SK-N-SH (cell line): ENCODE data around the gene DMAC1. TPM values are rescaled to one million over a fixed set of nuclear protein-coding genes. Genes with fewer than 3 reads are reported as not detected.

Source experiments
- CTCF ChIA-PET: fragments of 300-600, 350-600 bp; formaldehyde crosslinking; extraction: SDS; loops from one replicate; lab custom pipeline; 2021; lab: Yijun Ruan, JAX
- POLR2A ChIA-PET: fragments of 350-600 bp; sonication (Branson Sonifier 250); formaldehyde crosslinking; extraction: SDS; loops from one replicate; lab custom pipeline; 2020; ENCODE audit warnings: antibody characterized with exemption, inconsistent platforms; lab: Yijun Ruan, JAX
- DNase-seq: peaks from one replicate; pipeline ENCODE4 v3.0.0; 2012
- H2AFZ ChIP-seq: fragments of 200-600 bp; sonication (generic); 2 replicates; pipeline ENCODE4 v1.8.1; 2016; ENCODE audit warnings: antibody characterized with exemption, mild to moderate bottlenecking, low read depth
- H3F3A ChIP-seq: fragments of 200-600 bp; sonication (generic); replicated peaks from 2 replicates; pipeline ENCODE3; 2016; ENCODE audit warnings: antibody characterized with exemption, mild to moderate bottlenecking; ENCODE audit not compliant: insufficient read depth
- H3K27ac ChIP-seq, 2 experiments: fragments of 200-500 bp in 1 of 2; fragments of 200-600 bp in 1 of 2; sonication (Bioruptor generic) in 1 of 2; sonication (generic), shearing (Covaris generic) in 1 of 2; 2 replicates each; pipeline versions ENCODE4 v1.5.1 to v1.6.1; 2014 to 2016; ENCODE audit warnings: low read depth in 2 of 2, inconsistent platforms in 1 of 2, low read length in 1 of 2, mild to moderate bottlenecking in 1 of 2, mixed read lengths in 1 of 2
- H3K27me3 ChIP-seq: fragments of 200-600 bp; sonication (generic), shearing (Covaris generic); 2 replicates; pipeline ENCODE4 v1.6.1; 2016; ENCODE audit warnings: mixed run types; ENCODE audit not compliant: insufficient read depth
- H3K36me3 ChIP-seq, 2 experiments: fragments of 200-500 bp in 1 of 2; fragments of 200-600 bp in 1 of 2; sonication (Bioruptor generic) in 1 of 2; sonication (generic) in 1 of 2; replicated peaks in 1 of 2; 2 replicates each; pipeline versions ENCODE3 to v1.5.1; 2014 to 2016; ENCODE audit warnings: low read length in 1 of 2, mild to moderate bottlenecking in 1 of 2; ENCODE audit not compliant: insufficient read depth in 2 of 2, control insufficient read depth in 1 of 2
- H3K4me1 ChIP-seq, 2 experiments: fragments of 200-500 bp in 1 of 2; fragments of 200-600 bp in 1 of 2; sonication (Bioruptor generic) in 1 of 2; sonication (generic), shearing (Covaris generic) in 1 of 2; 2 replicates each; pipeline versions ENCODE4 v1.5.1 to v1.6.1; 2014 to 2016; ENCODE audit warnings: low read depth in 1 of 2, low read length in 1 of 2, mixed run types in 1 of 2; ENCODE audit not compliant: insufficient read depth in 2 of 2, control insufficient read depth in 1 of 2
- H3K4me2 ChIP-seq: fragments of 200-600 bp; sonication (generic), shearing (Covaris generic); 2 replicates; pipeline ENCODE4 v1.6.1; 2017; ENCODE audit warnings: mixed run types
- H3K4me3 ChIP-seq, 2 experiments: fragments of 200-500 bp in 1 of 2; fragments of 200-600 bp in 1 of 2; sonication (Bioruptor generic) in 1 of 2; sonication (generic), shearing (Covaris generic) in 1 of 2; 2 replicates each; pipeline versions ENCODE4 v1.5.1 to v1.8.1; 2014 to 2016; ENCODE audit warnings: low read depth in 2 of 2, inconsistent platforms in 1 of 2, low read length in 1 of 2, mild to moderate bottlenecking in 1 of 2, mixed read lengths in 1 of 2, moderate library complexity in 1 of 2
- H3K79me2 ChIP-seq: fragments of 200-600 bp; sonication (generic); 2 replicates; pipeline ENCODE4 v1.8.1; 2017; ENCODE audit warnings: mild to moderate bottlenecking; ENCODE audit not compliant: insufficient read depth
- H3K9ac ChIP-seq: fragments of 200-600 bp; sonication (generic); 2 replicates; pipeline ENCODE4 v1.6.1; 2017; ENCODE audit warnings: mixed run types
- H3K9me2 ChIP-seq: fragments of 200-600 bp; sonication (generic); 2 replicates; pipeline ENCODE4 v1.6.1; 2017; ENCODE audit warnings: mixed run types
- H3K9me3 ChIP-seq: fragments of 200-600 bp; sonication (generic); 2 replicates; pipeline ENCODE4 v1.6.1; 2017; ENCODE audit warnings: mixed run types, mild to moderate bottlenecking, moderate library complexity
- H4K20me1 ChIP-seq: fragments of 200-600 bp; sonication (generic); 2 replicates; pipeline ENCODE4 v1.6.1; 2017; ENCODE audit warnings: mild to moderate bottlenecking, mixed run types; ENCODE audit not compliant: insufficient read depth
- CTCF ChIP-seq: fragments of 200-600 bp; sonication (generic); IDR thresholded peaks from 2 replicates; pipeline ENCODE4 v1.6.1; 2017; ENCODE audit warnings: antibody characterized with exemption, mild to moderate bottlenecking, moderate library complexity
- IRF3 ChIP-seq: fragments of 150-350 bp; IDR thresholded peaks from 2 replicates; pipeline ENCODE4 v1.6.1; 2016; ENCODE audit warnings: mild to moderate bottlenecking, low read depth, low read length
- MXI1 ChIP-seq: IDR thresholded peaks from 2 replicates; pipeline ENCODE4 v1.6.1; 2012; ENCODE audit warnings: mild to moderate bottlenecking, low read depth, low read length, improper control_type of control experiment
- NFIC ChIP-seq: IDR thresholded peaks from 2 replicates; pipeline ENCODE4 v1.4.0; 2012; ENCODE audit warnings: borderline replicate concordance
- PBX3 ChIP-seq: IDR thresholded peaks from 2 replicates; pipeline ENCODE4; 2012
- POLR2AphosphoS5 ChIP-seq: IDR thresholded peaks from 2 replicates; pipeline ENCODE4 v1.6.1; 2012; ENCODE audit warnings: low read depth, low read length
- RCOR1 ChIP-seq: fragments of 150-350 bp; IDR thresholded peaks from 2 replicates; pipeline ENCODE4 v1.6.1; 2017; ENCODE audit warnings: antibody characterized with exemption, low read length
- REST ChIP-seq: IDR thresholded peaks from 2 replicates; pipeline ENCODE4 v1.6.1; 2012; ENCODE audit warnings: mild to moderate bottlenecking, low read depth, low read length, moderate library complexity
- SMC3 ChIP-seq: IDR thresholded peaks from 2 replicates; pipeline ENCODE4 v1.6.1; 2012; ENCODE audit warnings: low read depth, low read length, improper control_type of control experiment
- TAF1 ChIP-seq: IDR thresholded peaks from 2 replicates; pipeline ENCODE4 v1.6.1; 2012; ENCODE audit warnings: low read depth, mild to moderate bottlenecking, low read length, moderate library complexity, borderline replicate concordance
- TCF12 ChIP-seq: IDR thresholded peaks from 2 replicates; pipeline ENCODE4 v1.4.0; 2012
- TEAD4 ChIP-seq: IDR thresholded peaks from 2 replicates; pipeline ENCODE4 v1.4.0; 2012; ENCODE audit warnings: mild to moderate bottlenecking, borderline replicate concordance; ENCODE audit not compliant: insufficient read depth
- USF1 ChIP-seq: IDR thresholded peaks from 2 replicates; pipeline ENCODE4 v1.4.0; 2012; ENCODE audit warnings: low read depth, borderline replicate concordance
- USF2 ChIP-seq: fragments of 150-350 bp; IDR thresholded peaks from 2 replicates; pipeline ENCODE4 v1.6.1; 2017; ENCODE audit warnings: antibody characterized with exemption, low read length, low read depth, borderline replicate concordance
- YY1 ChIP-seq: IDR thresholded peaks from 2 replicates; pipeline ENCODE4 v1.4.0; 2012; ENCODE audit warnings: low read depth, mild to moderate bottlenecking
- WGBS: methylation state at CpG from one replicate; pipeline ENCODE4 v1.1.6; 2017; ENCODE audit warnings: low lambda C conversion rate; 5-methylcytosine and 5-hydroxymethylcytosine counted together
- polyA plus RNA-seq, 3 experiments: library from polyadenylated mRNA; depleted of rRNA; stranded (reverse); fragments of >200 nt; gene quantifications; 2 replicates each; pipeline ENCODE4 v1.2.3, GENCODE V29; 2012

The DMAC1 gene
- polyA plus RNA-seq, 1 of the 3 experiments (the other 2 are of a cell fraction) = 21.7 TPM

- no peak overlapping the region for H3K4me2 ChIP-seq
- H3K9ac ChIP-seq = no peak overlapping the region
- ChIA-PET POLR2A (no interaction called here), CTCF (no interaction called here)
- H3K27ac ChIP-seq = no peak overlapping the region
- no peak overlapping the region for H3K4me3 ChIP-seq
- H4K20me1 ChIP-seq = no peaks in the 10 kb centered on the region
- no peaks in the 10 kb centered on the region for H3K9me2 ChIP-seq
- no peak overlapping the region for H2AFZ ChIP-seq
- no peaks in the 10 kb centered on the region for H3F3A ChIP-seq
- no peaks in the 10 kb centered on the region for H3K79me2 ChIP-seq
- 19% methylated on average over 1 of the region's 1 CpG for WGBS
- DNase-seq = no peak
- H3K9me3 ChIP-seq = no peaks in the 10 kb centered on the region
- TF ChIP-seq TEAD4 = no peak
- TF ChIP-seq MXI1 = no peak
- no peak for TF ChIP-seq YY1
- no peak for TF ChIP-seq SMC3
- TF ChIP-seq PBX3 = no peak
- TF ChIP-seq NFIC = no peak
- TF ChIP-seq CTCF = no peak
- TF ChIP-seq, all 33 proteins: peak for 0
- H3K27me3 ChIP-seq = no peaks in the 10 kb centered on the region
- H3K36me3 ChIP-seq = no peaks in the 10 kb centered on the region
- H3K4me1 ChIP-seq = no peaks in the 10 kb centered on the region
These were observed 49.8 kb upstream of the DMAC1 start for GRCh38 chr9:7849362-7849761.

GRCh38 chr9:7848498-7848897 is 48.9 kb upstream of the DMAC1 start:
- WGBS = 56% methylated on average over 4 of the region's 4 CpGs
- POLR2A ChIA-PET = no interaction called here
- no peak for DNase-seq
- no peak for TF ChIP-seq REST
- TF ChIP-seq TCF12 = no peak
- no peak for TF ChIP-seq POLR2AphosphoS5
- TF ChIP-seq USF1 = no peak
- no peak for TF ChIP-seq CTCF
- TF ChIP-seq RCOR1 = no peak
- TF ChIP-seq NFIC = no peak
- no peak for TF ChIP-seq IRF3
- TF ChIP-seq USF2 = no peak
- no peak for TF ChIP-seq TAF1

More at GRCh38 chr9:7848498-7848897, 48.9 kb upstream of the DMAC1 start:
- Histone ChIP-seq H3F3A (no peaks in the 10 kb centered on the region), H3K9ac (no peak overlapping the region), H3K9me2 (no peaks in the 10 kb centered on the region), H3K27me3 (no peaks in the 10 kb centered on the region), H3K36me3 (no peaks in the 10 kb centered on the region), H3K27ac (no peak overlapping the region), H3K4me3 (no peak overlapping the region), H3K79me2 (no peaks in the 10 kb centered on the region), H3K4me2 (no peak overlapping the region), H4K20me1 (no peaks in the 10 kb centered on the region), H3K4me1 (no peaks in the 10 kb centered on the region), H2AFZ (no peak overlapping the region), H3K9me3 (no peaks in the 10 kb centered on the region)
- CTCF ChIA-PET = interaction anchor here (0.7 kb wide), 1 partner anchor 13 kb away, joined by 3 read pairs; no protein-coding TSS in a partner anchor
